Measurements from ENCODE around the gene OR12D3. TPM values are rescaled to one million over a fixed set of nuclear protein-coding genes. Genes with fewer than 3 reads are reported as not detected.

Gene OR12D3
- 0.08 TPM in 1 of 2 replicates, not detected in the other for total RNA-seq (2014; rRNA removed; shearing (Covaris generic))

DNA sequence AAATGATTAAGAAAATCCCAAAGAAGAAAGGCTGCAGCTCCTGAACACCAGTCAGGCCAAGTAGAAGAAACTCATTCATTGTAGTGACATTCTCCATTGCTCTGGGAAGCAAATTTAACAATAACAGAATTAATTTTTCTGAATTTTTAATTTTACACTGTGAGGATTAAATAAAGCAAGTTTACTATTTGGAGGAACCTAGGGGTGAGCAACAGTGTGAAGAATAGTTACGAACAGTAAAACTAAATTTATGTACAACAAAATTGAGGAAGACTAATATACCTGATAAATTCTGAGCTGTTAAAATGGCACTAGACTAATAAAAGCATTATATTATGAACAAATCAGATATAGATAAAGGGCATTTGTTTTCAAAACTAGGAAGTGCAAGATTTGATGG lies at the start of gene OR12D3:
TSS of gene OR12D3 (minus strand) at position 101 of the 400 bp plus-strand sequence. CDS start at position 97, 4 bp downstream.

GRCh38 chr6:29414588-29414987 lies 39.5 kb upstream of the OR12D3 start, which contains the start of gene OR12D1:
TSS of gene OR12D1 (plus strand) at chr6:29414928.

DNA sequence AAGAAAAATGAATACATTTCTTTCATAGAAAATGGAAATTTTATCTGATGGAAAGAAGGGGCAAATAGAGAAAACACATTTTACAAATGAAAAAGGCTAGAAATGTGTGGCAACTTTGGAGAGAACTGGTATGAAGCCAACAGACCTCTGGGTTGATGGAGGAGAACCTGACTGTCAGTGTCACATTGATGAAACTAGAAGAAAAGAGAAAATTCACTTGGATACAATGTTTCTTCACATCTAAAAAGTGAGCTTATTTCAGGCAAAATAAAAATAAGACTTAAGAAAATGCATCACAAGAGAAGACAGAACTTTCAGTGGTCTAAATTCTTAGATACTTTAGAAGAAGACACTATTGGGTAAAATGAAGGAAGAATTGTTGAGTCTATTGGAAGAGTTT lies 20.2 kb upstream of the OR12D3 start, which contains the start of gene OR12D2:
TSS of gene OR12D2 (plus strand) at position 301 of the 400 bp plus-strand sequence. CDS start 1,069 bp downstream, outside the sequence.

DNA sequence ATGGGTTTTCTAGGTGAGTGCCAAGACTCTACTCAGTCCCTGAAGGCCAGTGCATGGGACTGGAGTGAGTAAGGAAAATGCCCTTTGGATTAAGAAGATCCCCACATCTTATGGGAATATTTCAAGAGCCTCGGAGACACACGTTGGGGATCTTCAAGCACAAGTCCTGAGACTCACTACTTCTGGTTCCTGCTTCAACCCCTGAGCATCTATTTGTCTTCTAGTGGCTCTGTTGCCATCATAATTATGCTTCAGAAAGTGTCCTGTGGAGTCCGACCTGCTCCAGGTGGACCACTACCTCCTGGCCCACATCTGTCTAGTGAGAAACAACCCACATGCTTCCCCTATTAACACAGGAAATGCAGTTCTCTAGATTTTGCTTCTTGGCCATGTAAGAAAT lies 6.3 kb downstream of the OR12D3 start, which contains the start of gene OR5V1:
TSS of gene OR5V1 (minus strand) at position 101 of the 400 bp plus-strand sequence. CDS start 12,670 bp downstream, outside the sequence.

Other genes starting within 250 kb of the OR12D3 start
- gene OR2J2, start 204.4 kb downstream of the OR12D3 start, total RNA-seq (2014; rRNA removed; shearing (Covaris generic)) = not detected in 2 replicates
- 0.03 TPM in 1 of 2 replicates, not detected in the other for gene OR14J1, start 73.6 kb downstream of the OR12D3 start, total RNA-seq (2014; rRNA removed; shearing (Covaris generic))
- not detected in 2 replicates for gene OR5V1, start 6.4 kb downstream of the OR12D3 start, total RNA-seq (2014; rRNA removed; shearing (Covaris generic))
- not detected in 2 replicates for gene OR12D2, start 20.3 kb upstream of the OR12D3 start, total RNA-seq (2014; rRNA removed; shearing (Covaris generic))
- not detected in 2 replicates for gene OR12D1, start 39.6 kb upstream of the OR12D3 start, total RNA-seq (2014; rRNA removed; shearing (Covaris generic))
- gene OR10C1, start 64.0 kb upstream of the OR12D3 start, total RNA-seq (2014; rRNA removed; shearing (Covaris generic)) = not detected in 2 replicates
- gene OR11A1, start 81.8 kb upstream of the OR12D3 start, total RNA-seq (2014; rRNA removed; shearing (Covaris generic)) = not detected in 2 replicates
- gene OR2H1, start 81.9 kb upstream of the OR12D3 start, total RNA-seq (2014; rRNA removed; shearing (Covaris generic)) = not detected in 2 replicates
- gene MAS1L, start 112.7 kb upstream of the OR12D3 start, total RNA-seq (2014; rRNA removed; shearing (Covaris generic)) = not detected in 2 replicates
- 0.40 and 1.4 TPM in 2 replicates for gene UBD, start 184.4 kb upstream of the OR12D3 start, total RNA-seq (2014; rRNA removed; shearing (Covaris generic))
- gene OR2H2, start 209.8 kb upstream of the OR12D3 start, total RNA-seq (2014; rRNA removed; shearing (Covaris generic)) = not detected in 2 replicates